Type B pancreatic cell (in vitro differentiated cells): ENCODE measurements around the gene HVCN1. TPM values are rescaled to one million over a fixed set of nuclear protein-coding genes. Genes with fewer than 3 reads are reported as not detected.

ENCODE experiments used
- DNase-seq: peaks from one replicate; pipeline ENCODE4 v3.0.0; 2021; ENCODE audit warnings: mixed read lengths; ENCODE audit not compliant: unreplicated experiment; ENCODE audit errors: extremely low spot score
- H3K27ac Mint-ChIP-seq: 2 replicates; pipeline ENCODE4 v1.8.0; 2021; ENCODE audit warnings: mild to moderate bottlenecking, mixed read lengths
- H3K27me3 Mint-ChIP-seq: 2 replicates; pipeline ENCODE4 v1.8.0; 2021; ENCODE audit warnings: mixed read lengths
- H3K36me3 Mint-ChIP-seq: 2 replicates; pipeline ENCODE4 v1.8.0; 2021; ENCODE audit warnings: mixed read lengths
- H3K4me1 Mint-ChIP-seq: one replicate; pipeline ENCODE4 v1.8.0; 2021; ENCODE audit warnings: mixed read lengths; ENCODE audit not compliant: unreplicated experiment
- H3K4me3 Mint-ChIP-seq: 2 replicates; pipeline ENCODE4 v1.8.0; 2021; ENCODE audit warnings: mild to moderate bottlenecking, mixed read lengths
- H3K9me3 Mint-ChIP-seq: 2 replicates; pipeline ENCODE4 v1.8.0; 2021; ENCODE audit warnings: mixed read lengths
- CTCF ChIP-seq: fragments of 200-600 bp; sonication (generic); conservative IDR thresholded peaks from 2 replicates; pipeline ENCODE4 v1.5.0; 2021; ENCODE audit warnings: antibody characterized with exemption, mild to moderate bottlenecking
- total RNA-seq: library from RNA; stranded (reverse); gene quantifications from 2 replicates; pipeline ENCODE4 v1.2.1, GENCODE V29; 2021; ENCODE audit warnings: low replicate concordance

HVCN1 gene
- total RNA-seq, 1 donor from 2014 or later = 3.1 TPM

GRCh38 chr12:110676171-110676570, 12.7 kb downstream of the HVCN1 start:
- no peaks in the 10 kb centered on the region for H3K4me1 Mint-ChIP-seq
- H3K9me3 Mint-ChIP-seq = no peaks in the 10 kb centered on the region
- no peak overlapping the region for H3K27ac Mint-ChIP-seq
- TF ChIP-seq CTCF = no peak
- H3K36me3 Mint-ChIP-seq = no peaks in the 10 kb centered on the region
- no peak for DNase-seq
- no peaks in the 10 kb centered on the region for H3K27me3 Mint-ChIP-seq
- H3K4me3 Mint-ChIP-seq = no peak overlapping the region

- Mint-ChIP-seq H3K27me3 (no peaks in the 10 kb centered on the region), H3K36me3 (no peaks in the 10 kb centered on the region), H3K4me3 (no peak overlapping the region), H3K27ac (no peak overlapping the region), H3K4me1 (no peaks in the 10 kb centered on the region), H3K9me3 (no peaks in the 10 kb centered on the region)
- TF ChIP-seq CTCF = no peak
- no peak for DNase-seq
These were observed 18.7 kb downstream of the HVCN1 start for GRCh38 chr12:110670161-110670701.

GRCh38 chr12:110669193-110669502, 19.8 kb downstream of the HVCN1 start:
- H3K9me3 Mint-ChIP-seq = no peaks in the 10 kb centered on the region

GRCh38 chr12:110668480-110669192, 20.3 kb downstream of the HVCN1 start:
- no peaks in the 10 kb centered on the region for H3K4me1 Mint-ChIP-seq
- H3K27me3 Mint-ChIP-seq = no peaks in the 10 kb centered on the region
- H3K27ac Mint-ChIP-seq = no peak overlapping the region
- no peaks in the 10 kb centered on the region for H3K9me3 Mint-ChIP-seq
- H3K36me3 Mint-ChIP-seq = no peaks in the 10 kb centered on the region
- DNase-seq = no peak
- no peak for TF ChIP-seq CTCF
- no peak overlapping the region for H3K4me3 Mint-ChIP-seq

More at GRCh38 chr12:110669193-110669502, 19.8 kb downstream of the HVCN1 start:
- Mint-ChIP-seq H3K4me1 (no peaks in the 10 kb centered on the region), H3K4me3 (no peak overlapping the region), H3K36me3 (no peaks in the 10 kb centered on the region), H3K27me3 (no peaks in the 10 kb centered on the region), H3K27ac (no peak overlapping the region)
- DNase-seq = no peak
- no peak for TF ChIP-seq CTCF

- Mint-ChIP-seq H3K36me3 (no peaks in the 10 kb centered on the region), H3K27ac (no peak overlapping the region), H3K4me3 (no peak overlapping the region), H3K9me3 (no peaks in the 10 kb centered on the region), H3K27me3 (no peaks in the 10 kb centered on the region), H3K4me1 (no peaks in the 10 kb centered on the region)
- TF ChIP-seq CTCF = no peak
- DNase-seq = no peak
These were observed 21.2 kb downstream of the HVCN1 start for GRCh38 chr12:110667671-110668070.

GRCh38 chr12:110666892-110667291, 22.0 kb downstream of the HVCN1 start:
- TF ChIP-seq CTCF = no peak
- H3K36me3 Mint-ChIP-seq = no peaks in the 10 kb centered on the region
- H3K4me1 Mint-ChIP-seq = no peaks in the 10 kb centered on the region

More at GRCh38 chr12:110666892-110667291, 22.0 kb downstream of the HVCN1 start:
- Mint-ChIP-seq H3K4me3 (no peak overlapping the region), H3K27ac (no peak overlapping the region), H3K9me3 (no peaks in the 10 kb centered on the region), H3K27me3 (no peaks in the 10 kb centered on the region)
- no peak for DNase-seq
